Mammary epithelial cell (primary cell): ENCODE measurements around the gene ALDH4A1.
"Not testable (repeated sequence)": the region's sequence is repeated elsewhere in the genome, so short reads cannot be mapped to it uniquely, and the experiment has no call there.

Source experiments
- CTCF ChIP-seq, 2 donors: IDR thresholded peaks in 1 of 2; conservative IDR thresholded peaks in 1 of 2; 2 replicates each; pipeline ENCODE4 v1.5.1; 2011 to 2012; ENCODE audit warnings: inconsistent platforms in 2 of 2, low read length in 2 of 2, mild to moderate bottlenecking in 2 of 2, control low read depth in 1 of 2, low read depth in 1 of 2; ENCODE audit not compliant: insufficient read depth in 1 of 2; ENCODE audit errors: extremely low read depth in 1 of 2
- EZH2 ChIP-seq: IDR thresholded peaks from 2 replicates; pipeline ENCODE4 v1.6.1; 2012; ENCODE audit warnings: low read length, inconsistent platforms, borderline replicate concordance

- TF ChIP-seq CTCF (conservative IDR thresholded peaks at IDR 0.05 in 1 of 2, IDR thresholded peaks at IDR 0.05 in 1 of 2; ENCODE audit: extremely low read depth in 1 of 2, insufficient read depth in 1 of 2, low read depth in 1 of 2, low read length in 2 of 2); EZH2: not testable (repeated sequence)
These were observed 10.5 kb downstream of the ALDH4A1 start for GRCh38 chr1:18891858-18892257.
